COLO668 (cell line): ENCODE measurements around the gene FNDC3B.
"Not testable (repeated sequence)": the region's sequence is repeated elsewhere in the genome, so short reads cannot be mapped to it uniquely, and the experiment has no call there.

Source experiments
- DNase-seq: peaks from one replicate; lab custom pipeline; 2025; ENCODE audit not compliant: unreplicated experiment; lab: John Stamatoyannopoulos, UW

Gene FNDC3B

DNA sequence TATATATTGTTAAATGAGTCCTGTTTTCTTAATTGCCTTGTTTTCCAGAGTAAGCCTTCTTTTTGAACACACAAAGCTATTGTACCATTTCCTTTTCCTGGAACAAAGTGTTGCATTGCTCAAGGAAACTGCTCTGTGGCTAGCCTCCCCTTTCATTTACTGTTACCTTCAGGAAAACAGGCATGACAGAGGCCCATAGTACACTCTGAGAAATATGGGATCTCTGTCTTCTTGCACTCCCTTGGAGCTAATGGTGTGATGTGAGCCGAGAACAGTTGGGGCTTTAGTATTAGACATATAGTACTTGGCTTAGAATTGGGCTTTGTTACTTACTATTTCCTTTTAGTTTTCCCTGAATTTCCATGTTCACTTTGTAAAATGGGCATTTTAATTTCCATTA, 215.2 kb downstream of the FNDC3B start:
- no peak for DNase-seq

DNA sequence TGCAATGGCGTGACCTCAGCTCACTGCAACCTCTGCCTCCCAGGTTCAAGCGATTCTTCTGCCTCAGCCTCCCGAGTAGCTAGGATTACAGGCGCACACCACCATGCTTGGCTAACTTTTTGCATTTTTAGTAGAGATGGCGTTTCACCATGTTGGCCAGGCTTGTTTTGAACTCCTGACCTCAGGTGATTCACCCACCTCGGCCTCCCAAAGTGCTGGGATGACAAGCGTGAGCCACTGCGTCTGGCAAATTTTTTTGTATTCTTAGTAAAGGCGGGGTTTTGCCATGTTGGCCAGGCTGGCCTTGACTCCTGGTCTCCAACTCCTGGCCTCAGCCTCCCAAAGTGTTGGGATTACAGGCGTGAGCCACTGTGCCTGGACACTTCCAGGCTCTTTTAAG, 215.9 kb downstream of the FNDC3B start:
- not testable (repeated sequence) for DNase-seq

DNA sequence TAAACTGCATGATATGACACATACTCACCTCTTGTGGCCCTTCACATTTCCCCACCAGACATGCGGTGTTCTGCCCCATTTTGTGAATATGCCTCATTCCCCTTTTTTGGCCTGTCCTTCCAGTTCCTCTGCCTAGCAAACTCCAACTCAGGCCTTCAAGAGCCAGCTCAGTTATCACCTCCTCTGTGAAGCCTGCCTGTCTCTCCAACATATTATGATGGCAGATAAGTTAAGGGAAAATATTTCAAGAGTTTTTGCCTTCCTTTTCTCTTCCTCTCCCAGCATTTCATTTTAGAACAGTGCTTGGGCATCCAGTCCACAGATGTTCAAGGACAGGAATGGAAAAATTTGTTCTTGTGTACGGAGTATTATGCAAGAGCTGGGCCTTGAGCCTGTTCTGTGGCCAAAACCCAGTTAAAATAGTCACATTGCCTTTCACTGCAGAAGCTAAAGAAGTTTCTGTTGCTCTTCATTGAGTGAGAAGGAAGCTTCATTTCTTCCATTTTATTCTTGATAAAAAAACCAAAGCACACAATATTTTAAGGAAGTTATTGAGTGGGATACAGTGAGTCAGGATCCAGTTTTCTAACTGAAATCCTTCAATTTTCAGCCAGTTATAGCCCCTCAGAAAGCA, 216.8 kb downstream of the FNDC3B start:
- no peak for DNase-seq

DNA sequence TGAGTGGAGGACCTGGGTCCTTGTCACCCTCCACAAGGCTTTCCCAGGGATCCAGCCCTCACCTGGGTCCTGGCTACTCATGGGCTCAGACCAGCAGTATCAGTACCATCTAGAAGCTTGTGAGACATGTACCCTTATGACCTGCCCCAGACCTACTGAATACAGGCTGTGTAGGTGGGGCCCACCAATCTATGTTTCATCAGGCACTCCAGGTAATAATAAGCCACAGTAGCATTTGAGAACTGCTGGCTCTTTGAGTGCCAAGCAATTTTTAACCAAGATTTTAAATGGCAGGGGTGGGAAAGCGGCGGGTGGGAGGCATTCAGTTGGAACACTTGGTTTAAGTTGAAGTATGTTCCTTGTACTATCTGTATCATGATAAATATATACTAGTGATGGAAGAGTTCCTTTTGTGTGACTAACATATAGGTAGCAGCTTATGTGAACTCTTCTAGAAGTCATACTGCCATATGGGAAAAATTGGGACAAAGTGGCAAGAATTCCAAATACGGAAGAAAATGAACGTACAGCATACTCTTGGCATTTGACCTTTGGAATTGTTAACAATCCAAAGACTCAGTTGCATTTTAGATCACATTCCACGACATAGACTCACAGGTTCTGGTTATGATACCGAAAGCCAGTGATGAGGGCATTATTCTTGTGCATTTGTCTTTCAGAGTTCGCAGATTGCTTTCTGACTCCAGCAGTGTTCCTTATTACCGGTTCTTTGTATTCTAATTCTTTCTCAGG, 218.4 kb downstream of the FNDC3B start:
- DNase-seq = no peak

DNA sequence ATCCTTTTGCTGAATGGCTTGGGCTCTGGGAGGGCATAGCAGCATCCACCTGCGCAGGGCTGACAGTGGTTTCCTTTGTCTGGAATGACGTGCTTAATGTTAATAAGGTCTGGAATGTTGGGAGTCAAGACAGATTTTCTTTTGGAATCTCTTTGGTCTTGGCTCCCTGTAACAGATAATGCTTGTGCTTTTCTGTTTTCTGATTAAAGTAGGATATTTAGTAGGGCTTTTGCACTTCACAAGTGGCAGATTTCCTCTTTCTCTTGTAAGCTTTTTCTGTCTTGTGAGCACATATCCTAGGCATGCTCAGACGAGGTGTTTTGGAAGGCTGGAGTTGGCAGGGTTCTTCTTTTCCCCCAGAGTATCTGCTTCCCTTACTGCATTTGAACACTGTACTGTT, 219.2 kb downstream of the FNDC3B start:
- DNase-seq = no peak

DNA sequence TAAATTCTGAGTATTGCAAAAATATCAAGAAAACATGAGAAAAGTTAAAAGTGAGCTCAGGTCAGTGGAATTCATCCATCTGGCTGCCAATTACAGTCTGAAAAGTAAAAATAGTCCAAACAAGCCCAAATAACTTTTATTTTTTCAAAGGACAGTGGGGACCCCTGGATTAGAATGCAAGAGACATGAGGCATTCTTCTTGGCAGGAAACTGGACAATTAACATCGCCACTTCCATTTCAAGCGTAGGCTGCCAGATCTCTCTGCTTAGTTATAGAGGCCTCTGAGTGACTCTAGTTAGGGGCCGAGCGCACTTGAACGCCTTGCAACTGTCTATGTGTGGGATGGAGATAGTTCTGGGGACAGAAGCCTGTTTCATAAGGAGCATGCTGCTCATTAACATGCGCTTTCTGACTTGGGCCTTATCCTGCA, 219.7 kb downstream of the FNDC3B start:
- DNase-seq = no peak

DNA sequence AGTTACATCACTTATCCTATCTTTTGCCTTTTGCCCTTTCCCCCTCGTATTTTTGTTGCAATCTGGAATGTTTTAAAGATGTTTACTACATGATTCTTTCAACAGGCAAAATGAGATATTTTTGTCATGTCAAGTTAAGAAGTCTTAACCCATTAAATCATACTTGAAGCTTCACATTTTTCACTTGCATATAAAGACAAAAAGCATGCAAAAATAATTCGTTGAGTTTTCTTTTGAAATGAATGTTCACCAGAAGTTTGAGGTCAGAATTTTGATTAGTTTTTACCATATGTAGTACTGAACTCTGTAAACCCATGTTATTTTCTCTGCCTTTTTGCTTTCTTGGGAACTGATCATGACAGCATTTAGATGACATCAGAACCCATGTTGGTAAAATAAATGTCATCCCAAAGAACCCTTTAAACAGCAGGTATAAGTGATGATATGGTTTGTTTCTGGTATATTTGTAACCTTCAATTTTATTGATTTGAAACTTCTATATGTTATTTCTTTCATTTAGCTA, 220.4 kb downstream of the FNDC3B start:
- DNase-seq = no peak

DNA sequence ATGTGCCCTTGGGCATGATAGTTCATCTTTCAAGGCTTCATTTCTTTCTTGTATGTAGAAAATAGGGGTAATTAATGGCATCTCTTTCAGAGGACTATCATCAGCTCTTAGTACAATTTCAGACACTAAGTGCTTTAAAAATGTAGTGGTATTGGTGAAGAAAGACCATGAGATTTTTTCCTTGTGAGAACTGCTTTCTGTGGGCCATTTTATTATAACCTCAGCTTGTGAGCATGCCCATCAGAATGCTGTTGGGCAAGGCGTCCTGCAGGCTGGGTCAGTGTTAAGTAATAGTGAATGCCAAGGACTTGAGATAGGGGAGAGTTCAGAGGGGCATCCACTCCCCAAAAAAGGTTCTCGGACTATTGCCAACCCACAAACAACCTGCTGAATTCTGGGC, 221.0 kb downstream of the FNDC3B start:
- no peak for DNase-seq

DNA sequence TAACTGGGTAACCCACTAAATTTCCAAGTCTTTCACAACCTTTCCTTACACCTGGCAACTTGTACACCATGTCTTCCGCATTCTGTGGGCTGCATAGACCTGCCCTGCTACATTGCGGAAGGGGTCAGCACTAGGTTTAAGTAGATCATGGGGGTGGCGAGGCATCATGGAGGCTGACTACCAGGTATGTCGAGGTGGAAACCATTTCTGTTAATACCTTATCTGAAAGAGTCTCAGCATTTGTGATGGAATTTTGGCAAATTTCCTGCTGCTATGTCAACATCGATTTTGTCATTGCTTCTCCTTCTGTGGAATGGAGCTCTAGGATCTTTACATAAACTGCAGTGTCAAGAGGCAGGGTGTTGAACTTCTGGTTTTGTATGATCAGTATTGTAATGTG, 221.7 kb downstream of the FNDC3B start:
- no peak for DNase-seq

DNA sequence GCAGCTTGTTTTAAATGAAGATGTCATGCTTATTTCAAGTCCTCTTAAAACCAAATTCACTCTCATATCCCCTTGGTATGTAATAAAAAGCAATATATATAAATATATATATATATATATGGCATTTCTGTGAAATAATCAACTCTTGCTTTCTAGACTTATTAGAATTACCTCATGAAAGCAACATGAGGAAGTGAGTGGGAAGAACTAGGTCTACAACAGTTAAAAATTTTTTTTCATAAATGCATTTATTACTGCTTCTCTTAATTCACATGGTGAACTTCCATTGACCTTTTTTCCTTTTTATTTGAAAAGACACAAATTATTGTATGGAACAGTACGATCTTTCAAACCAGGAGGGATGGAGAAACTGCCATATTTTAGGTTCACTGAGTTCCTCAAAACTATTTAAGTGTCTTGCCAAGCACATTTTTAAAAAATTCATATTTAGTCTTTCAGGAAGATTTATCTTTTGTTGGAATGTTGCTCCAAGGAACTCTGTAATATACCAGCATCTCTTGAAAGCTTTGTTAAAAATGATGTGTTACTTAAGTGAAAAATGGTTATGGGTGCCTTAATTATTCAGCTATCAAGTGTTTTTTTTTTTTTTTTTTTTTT, 223.7 kb downstream of the FNDC3B start:
- DNase-seq = no peak

DNA sequence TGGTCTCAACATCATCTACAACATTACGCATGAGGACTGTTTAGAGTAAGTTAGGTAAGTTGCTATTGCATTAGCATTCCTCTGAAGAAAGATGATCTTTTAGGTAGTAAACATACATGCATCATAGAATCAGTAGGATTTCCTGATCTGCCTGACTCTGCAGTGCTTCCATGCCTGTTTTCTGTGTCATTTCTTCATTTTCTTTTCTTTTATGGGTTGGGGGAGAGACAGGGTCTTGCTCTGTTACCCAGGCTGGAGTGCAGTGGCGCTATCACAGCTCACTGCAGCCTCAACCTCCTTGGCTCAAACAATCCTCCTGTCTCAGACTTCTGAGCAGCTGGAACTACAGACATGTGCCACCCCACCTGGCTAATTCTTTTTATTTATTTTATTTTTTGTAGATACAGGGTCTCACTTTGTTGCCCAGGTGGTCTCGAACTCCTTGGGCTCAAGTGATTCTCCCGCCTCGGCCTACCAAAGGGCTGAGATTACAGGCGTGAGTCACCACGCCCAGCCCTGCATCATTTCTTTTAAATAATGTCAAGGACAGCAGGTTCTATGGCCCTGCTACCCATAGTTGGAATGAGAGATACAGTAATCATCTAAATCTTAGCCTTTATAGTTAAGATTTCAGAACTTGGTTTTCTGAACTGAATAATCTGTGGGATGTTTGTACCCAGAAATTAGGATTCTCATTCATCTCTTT, 224.6 kb downstream of the FNDC3B start:
- DNase-seq = no peak

DNA sequence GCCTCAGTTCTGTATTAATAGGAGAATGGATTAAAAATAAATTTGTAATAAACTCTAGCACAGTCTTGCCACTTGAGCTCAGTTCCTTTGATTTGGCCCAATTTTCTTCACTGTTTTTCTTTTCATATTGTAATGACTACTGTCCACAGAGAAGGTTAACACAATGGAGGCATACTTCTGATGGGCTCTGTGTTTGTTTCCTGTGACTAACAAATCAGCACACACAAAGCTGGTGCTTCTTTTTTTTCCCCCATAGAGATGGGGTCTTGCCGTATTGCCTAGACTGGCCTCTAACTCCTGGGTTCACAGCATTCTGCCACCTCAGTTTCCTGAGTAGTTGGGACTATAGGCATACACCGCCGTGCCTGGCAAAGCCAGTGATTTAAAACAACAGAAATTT, 226.7 kb downstream of the FNDC3B start:
- DNase-seq = no peak

DNA sequence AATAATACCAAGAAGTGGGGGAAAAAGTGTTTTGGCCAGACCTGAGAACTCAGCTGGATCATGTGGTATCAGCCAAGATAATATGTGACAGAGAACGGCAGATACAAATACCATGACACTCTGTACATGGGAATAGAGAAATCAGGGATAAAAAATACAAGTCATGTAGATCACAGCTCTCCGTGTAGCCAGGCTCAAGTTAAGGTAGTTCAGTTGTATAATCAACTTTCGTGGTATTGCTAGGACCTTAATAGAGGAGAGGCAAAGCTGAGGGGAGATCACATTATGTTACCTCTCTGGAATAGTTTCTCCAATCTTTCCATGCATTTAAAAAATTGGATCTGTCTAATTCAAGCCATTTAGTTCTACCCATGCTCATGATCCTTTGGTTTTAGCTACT, 229.0 kb downstream of the FNDC3B start:
- no peak for DNase-seq

DNA sequence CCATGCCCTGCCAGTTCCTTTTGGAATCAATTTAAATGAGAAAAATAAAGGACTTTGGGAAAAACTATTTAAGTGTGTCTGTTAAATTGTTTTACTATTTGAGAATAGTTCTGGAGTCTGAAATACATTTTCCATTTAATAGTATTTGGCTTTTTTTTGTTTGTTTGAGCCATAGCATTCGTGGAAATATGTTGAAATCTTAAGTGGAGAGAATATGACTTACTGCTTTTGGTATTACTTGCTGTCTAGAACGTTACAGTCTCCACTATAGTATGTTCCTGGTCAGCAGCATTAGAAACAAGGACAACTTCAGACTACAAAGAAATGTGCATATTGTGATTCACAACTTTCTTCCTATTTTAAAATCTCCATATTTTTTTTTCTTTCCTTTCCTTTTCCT, 229.5 kb downstream of the FNDC3B start:
- no peak for DNase-seq

DNA sequence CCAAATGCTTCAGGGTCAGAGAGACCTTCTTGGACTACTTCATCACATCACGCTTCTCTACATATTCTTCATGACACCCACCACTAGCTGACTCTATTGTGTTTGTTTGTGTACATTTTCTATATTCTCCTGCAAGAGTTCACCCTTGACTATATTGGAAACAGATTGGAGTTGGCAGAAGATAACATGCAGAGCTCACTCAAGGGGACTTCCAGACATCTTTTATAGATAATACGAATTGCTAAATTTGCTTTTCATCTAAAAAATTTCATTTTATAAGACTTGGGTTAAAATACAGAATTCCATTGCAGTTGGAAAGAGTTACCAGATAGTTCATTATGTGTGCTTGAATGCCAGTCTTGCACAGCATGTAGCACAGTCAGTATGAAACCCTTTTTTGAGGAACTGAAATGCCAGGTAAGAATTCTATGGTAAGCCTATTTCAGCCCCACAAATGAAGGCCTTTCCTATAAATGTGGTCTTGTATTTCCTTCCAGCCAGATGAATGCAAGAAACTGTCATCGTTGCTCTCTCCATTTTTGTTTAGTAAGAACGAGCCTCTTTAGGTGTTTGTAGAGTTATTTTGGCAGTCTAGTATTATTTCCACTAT, 231.3 kb downstream of the FNDC3B start:
- DNase-seq = no peak

DNA sequence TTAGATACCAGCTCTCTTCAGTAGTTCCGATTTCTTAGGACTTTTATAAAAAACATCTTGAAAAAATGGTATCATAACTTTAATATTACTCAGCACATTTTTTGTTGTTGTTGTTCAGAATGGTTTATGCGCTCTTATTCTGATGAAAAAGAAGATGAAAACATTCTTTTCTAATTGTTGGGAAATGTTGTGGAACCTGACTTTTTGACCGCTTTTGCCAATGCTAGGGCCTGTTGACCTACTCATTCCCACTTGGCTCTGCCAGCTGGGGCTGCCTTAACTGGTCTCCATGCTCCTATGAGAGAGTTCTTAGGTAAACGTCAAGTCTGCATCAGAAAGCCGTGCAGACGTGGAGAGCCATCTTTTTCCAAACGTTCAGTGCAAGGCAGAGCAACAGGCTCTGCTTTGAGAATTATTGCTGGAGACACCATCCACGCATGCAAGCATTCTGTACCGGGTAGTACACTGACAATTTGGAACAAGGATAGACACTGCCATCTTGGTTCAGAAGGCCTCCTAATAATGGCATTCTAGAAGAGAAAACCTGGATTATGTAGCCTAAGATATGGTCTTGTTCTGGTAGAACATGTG, 232.1 kb downstream of the FNDC3B start:
- DNase-seq = no peak

DNA sequence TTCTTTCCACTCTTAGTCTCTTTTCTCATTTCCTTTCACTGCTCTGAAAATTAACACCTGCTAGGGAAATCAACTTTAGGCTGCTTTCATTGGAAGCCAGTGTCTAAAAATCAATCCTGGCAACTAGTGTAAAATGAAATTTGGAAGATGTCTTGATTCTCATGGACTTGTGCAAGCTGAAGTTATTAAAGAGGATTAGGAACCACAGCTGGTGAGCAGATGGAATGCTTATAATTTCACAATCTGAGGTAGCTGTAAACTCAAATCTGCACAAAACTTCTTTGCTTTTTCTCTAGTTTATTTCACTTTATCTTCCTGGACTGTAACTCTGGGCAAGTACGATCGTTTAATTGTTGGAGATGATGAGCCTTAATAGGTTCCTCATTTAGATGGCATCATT, 233.3 kb downstream of the FNDC3B start:
- DNase-seq = no peak

DNA sequence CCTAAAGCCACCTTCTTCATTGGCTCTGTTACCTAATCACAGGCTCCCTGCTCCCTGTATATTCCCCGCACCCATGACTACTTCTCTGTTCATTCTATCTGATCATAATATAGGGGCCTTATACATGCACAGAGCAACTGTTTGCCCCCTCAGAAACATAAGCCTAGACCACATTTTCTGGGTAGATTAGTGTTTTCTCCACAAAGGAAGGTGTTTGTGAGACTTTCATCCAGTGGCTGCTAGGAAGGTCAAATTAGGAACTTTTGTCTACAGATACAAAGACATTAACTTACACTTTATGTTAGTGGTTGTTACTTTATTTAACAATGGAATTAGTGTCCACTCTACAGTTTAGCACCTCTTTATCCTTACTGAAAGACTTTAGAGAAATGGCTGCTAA, 234.0 kb downstream of the FNDC3B start:
- no peak for DNase-seq

DNA sequence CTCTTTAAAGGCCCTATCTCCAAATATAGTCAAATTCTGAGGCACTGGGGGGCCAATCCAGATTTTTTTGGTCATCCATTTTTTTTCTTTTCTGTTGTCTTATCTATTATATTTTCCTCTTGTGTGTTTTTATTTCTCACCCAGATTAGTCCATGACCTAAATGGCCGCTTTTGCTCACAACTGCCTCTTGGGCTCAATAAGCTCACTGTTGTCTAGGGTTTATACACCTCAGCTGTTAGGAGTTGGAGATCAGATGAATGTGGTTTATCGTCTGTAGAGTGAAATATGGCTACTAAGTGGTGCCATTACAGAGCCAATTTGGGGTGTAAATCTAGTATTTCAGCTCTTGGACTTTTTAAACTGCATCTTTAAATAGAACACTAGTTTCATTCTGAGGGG, 235.5 kb downstream of the FNDC3B start:
- no peak for DNase-seq

DNA sequence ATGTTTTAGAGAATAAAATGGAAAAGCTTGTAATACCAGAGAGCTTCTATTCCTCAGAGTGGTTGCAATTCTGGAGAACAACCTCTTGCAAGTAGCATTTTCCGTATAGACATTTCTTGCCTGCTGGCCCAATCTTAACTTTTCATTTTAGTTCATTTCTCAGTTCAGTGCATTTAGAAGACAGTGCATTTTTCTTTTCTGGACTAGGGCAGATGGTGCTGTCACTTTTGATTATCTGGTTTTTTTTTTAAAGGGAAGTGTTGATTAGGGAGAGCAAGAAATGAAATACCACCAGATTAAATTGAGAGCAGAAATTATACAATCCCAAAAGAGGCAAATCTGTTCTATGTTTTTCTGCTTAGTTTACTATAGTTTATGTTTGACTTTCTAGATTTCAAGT, 236.2 kb downstream of the FNDC3B start:
- no peak for DNase-seq

DNA sequence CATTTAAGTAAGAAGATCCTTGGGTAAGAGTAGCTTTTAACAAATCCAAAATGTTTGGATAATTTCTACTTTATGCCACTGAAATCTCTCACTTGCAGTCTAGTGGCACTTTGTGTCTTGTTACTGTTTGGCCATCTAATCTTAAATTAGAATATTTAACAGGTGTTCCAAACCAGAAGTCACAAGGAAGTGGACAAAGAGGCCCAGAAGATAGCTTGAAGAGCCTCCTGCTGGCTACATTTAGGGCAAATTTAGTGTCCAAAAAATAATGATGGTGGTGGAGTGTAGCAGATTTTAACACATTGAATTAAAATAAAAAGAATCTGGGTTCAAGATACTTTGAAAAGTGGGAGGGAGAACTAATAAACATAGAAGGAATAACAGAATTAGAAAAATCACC, 236.7 kb downstream of the FNDC3B start:
- DNase-seq = no peak
